Measurements from ENCODE around the gene FCGR2B. TPM values are rescaled to one million over a fixed set of nuclear protein-coding genes. Genes with fewer than 3 reads are reported as not detected.
A peak's percentile ranks its signal among the peaks of the same experiment; 100 is the strongest.
"Not testable (repeated sequence)": the region's sequence is repeated elsewhere in the genome, so short reads cannot be mapped to it uniquely, and the experiment has no call there.

FCGR2B gene
- total and polyA plus RNA-seq, 4 experiments from 2014 or later, result 0.49 to 2.1 (median 0.94) TPM

DNA sequence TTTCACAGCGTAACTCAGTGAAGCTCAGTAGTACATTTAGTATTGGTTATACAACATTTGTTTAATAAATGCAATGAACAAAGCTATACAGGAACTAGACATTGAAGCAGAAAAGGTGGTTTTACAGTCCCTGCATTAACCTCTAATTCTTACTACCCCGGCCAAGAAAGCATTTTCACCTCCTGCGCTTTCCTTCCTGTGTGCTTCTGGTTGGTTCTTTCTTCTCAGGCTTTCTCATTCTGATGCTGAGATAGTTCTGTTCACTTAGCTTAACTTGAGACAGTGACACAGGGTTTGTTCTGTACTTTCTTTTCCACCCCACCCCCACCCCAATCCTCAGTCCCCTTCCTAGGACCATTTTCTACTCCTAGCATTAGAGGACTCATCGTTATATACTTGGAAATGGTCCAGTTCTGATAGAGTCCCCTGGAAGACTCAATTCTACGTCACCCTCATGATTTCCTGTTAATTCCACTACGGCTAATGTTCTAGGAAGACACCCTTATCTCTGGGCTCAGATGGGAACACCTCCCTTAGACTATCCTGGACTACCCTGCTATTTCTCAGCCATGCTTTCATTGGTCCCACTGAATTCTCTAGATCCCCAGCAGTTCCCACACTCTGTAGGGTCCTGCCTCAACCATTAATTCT is 39.4 kb upstream of the FCGR2B start:
- Mint-ChIP-seq H3K9me3 (peaks cover 0 to 11% (median 0%) of the 10 kb centered on the region in 8 donors), H3K27ac (peak overlapping the region; percentile 73 to 98 (median 81)), H3K4me3 (peak overlapping the region; percentile 52 to 82 (median 62)), H3K4me1 (peaks cover 31 to 56% (median 42%) of the 10 kb centered on the region in 4 donors)
- H3K36me3 ChIP-seq (ENCODE audit: insufficient read depth, low read length); H3K4me3 ChIP-seq (ENCODE audit: low read length in 2 of 2); H3K27me3 ChIP-seq (ENCODE audit: insufficient read depth, low read length); H3K9me3 ChIP-seq (ENCODE audit: control insufficient read depth in 1 of 2, low read length in 2 of 2); intact Hi-C loops (cut with micrococcal nuclease); H3K27me3 Mint-ChIP-seq; CTCF ChIA-PET (ENCODE audit: partially characterized antibody); H3K36me3 Mint-ChIP-seq: not testable (repeated sequence)
- DNase-seq, result peak in 4 of 5 donors; percentile 21 to 37 (median 28)
- Histone ChIP-seq H3K27ac (ENCODE audit: low read depth, low read length) (peak overlapping the region; percentile 31), H3K4me1 (ENCODE audit: insufficient read depth, low read length) (peaks cover 42% of the 10 kb centered on the region)
- POLR2A ChIA-PET (ENCODE audit: partially characterized antibody), result interaction anchor here (0.9 to 1.7 kb wide), 4 partner anchors 11 to 126 kb away, joined by 4 to 10 read pairs (median 5); partner anchors contain the start of gene DUSP12

- H3K9me3 ChIP-seq (ENCODE audit: control insufficient read depth in 1 of 2, low read length in 2 of 2); H3K4me3 ChIP-seq (ENCODE audit: low read length in 2 of 2); POLR2A ChIA-PET (ENCODE audit: partially characterized antibody); H3K27me3 Mint-ChIP-seq; H3K36me3 ChIP-seq (ENCODE audit: insufficient read depth, low read length); intact Hi-C loops (cut with micrococcal nuclease); H3K36me3 Mint-ChIP-seq; CTCF ChIA-PET (ENCODE audit: partially characterized antibody); H3K27me3 ChIP-seq (ENCODE audit: insufficient read depth, low read length); DNase-seq; H3K27ac ChIP-seq (ENCODE audit: low read depth, low read length): not testable (repeated sequence)
- H3K4me3 Mint-ChIP-seq, result peak overlapping the region in 1 of 8 donors; percentile 51
- peak overlapping the region in 3 of 7 donors; percentile 21 to 80 (median 51) for H3K27ac Mint-ChIP-seq
- peaks cover 0 to 11% (median 0%) of the 10 kb centered on the region in 8 donors for H3K9me3 Mint-ChIP-seq
- peaks cover 31 to 56% (median 42%) of the 10 kb centered on the region in 4 donors for H3K4me1 Mint-ChIP-seq
- peaks cover 42% of the 10 kb centered on the region for H3K4me1 ChIP-seq (ENCODE audit: insufficient read depth, low read length)
Measured at GRCh38 chr1:161624605-161625004, 38.3 kb upstream of the FCGR2B start.

- H3K36me3 ChIP-seq (ENCODE audit: insufficient read depth, low read length); H3K27me3 ChIP-seq (ENCODE audit: insufficient read depth, low read length); H3K9me3 Mint-ChIP-seq; DNase-seq; H3K36me3 Mint-ChIP-seq; POLR2A ChIA-PET (ENCODE audit: partially characterized antibody); H3K27me3 Mint-ChIP-seq; intact Hi-C loops (cut with micrococcal nuclease); H3K9me3 ChIP-seq (ENCODE audit: control insufficient read depth in 1 of 2, low read length in 2 of 2); H3K4me3 ChIP-seq (ENCODE audit: low read length in 2 of 2); H3K27ac ChIP-seq (ENCODE audit: low read depth, low read length); CTCF ChIA-PET (ENCODE audit: partially characterized antibody): not testable (repeated sequence)
- Mint-ChIP-seq H3K4me1 (peaks cover 22 to 42% (median 33%) of the 10 kb centered on the region in 4 donors), H3K27ac (peak overlapping the region; percentile 12 to 87 (median 63)), H3K4me3 (peak overlapping the region in 6 of 8 donors; percentile 13 to 61 (median 32))
- peaks cover 36% of the 10 kb centered on the region for H3K4me1 ChIP-seq (ENCODE audit: insufficient read depth, low read length)
Measured at GRCh38 chr1:161626445-161627146, 36.3 kb upstream of the FCGR2B start.

DNA sequence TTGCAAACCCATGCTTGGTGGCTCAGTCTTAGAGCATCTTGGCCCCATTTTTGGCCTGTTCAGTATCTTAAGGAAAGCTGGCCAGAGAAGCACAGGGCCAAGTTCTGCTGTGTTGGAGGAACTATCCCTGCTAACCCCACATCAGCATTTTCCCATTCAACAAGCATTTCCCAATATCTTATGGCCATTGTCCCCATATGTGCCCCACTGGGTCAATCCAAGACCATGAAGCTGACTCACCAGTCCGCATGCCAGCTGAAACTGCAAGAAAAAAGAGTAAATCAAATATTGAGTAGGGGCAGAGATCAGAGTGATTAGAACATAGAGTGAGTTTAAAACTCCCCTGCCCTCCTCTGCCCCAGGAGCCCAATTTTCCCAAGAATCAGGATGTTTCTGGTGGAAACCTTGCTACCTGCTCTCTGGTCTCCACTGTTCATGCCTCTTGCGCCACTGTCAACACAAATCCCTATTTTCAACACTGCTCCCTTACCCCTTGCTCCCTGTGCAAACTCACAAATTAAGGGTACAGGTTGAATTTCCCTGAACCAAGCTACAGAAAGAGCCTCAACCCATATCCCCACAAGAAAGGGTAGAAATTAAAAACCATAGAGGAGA is 32.7 kb upstream of the FCGR2B start:
- Mint-ChIP-seq H3K27ac (peak overlapping the region in 1 of 7 donors; percentile 46), H3K4me1 (peaks cover 4 to 14% (median 8%) of the 10 kb centered on the region in 4 donors)
- H3K27me3 Mint-ChIP-seq; H3K9me3 Mint-ChIP-seq; intact Hi-C loops (cut with micrococcal nuclease); H3K4me1 ChIP-seq (ENCODE audit: insufficient read depth, low read length); H3K27me3 ChIP-seq (ENCODE audit: insufficient read depth, low read length); CTCF ChIA-PET (ENCODE audit: partially characterized antibody); H3K36me3 Mint-ChIP-seq; H3K27ac ChIP-seq (ENCODE audit: low read depth, low read length); H3K4me3 Mint-ChIP-seq; POLR2A ChIA-PET (ENCODE audit: partially characterized antibody); H3K4me3 ChIP-seq (ENCODE audit: low read length in 2 of 2); H3K36me3 ChIP-seq (ENCODE audit: insufficient read depth, low read length); DNase-seq; H3K9me3 ChIP-seq (ENCODE audit: control insufficient read depth in 1 of 2, low read length in 2 of 2): not testable (repeated sequence)

- Histone ChIP-seq H3K27ac (ENCODE audit: low read depth, low read length) (no peak within 1 kb of the TSS), H3K9me3 (ENCODE audit: control insufficient read depth in 1 of 2, low read length in 2 of 2) (no peaks in the 10 kb centered on the region), H3K27me3 (ENCODE audit: insufficient read depth, low read length) (no peaks in the 10 kb centered on the region), H3K4me3 (ENCODE audit: low read length in 2 of 2) (no peak within 1 kb of the TSS), H3K36me3 (ENCODE audit: insufficient read depth, low read length) (no peaks in the 10 kb centered on the region), H3K4me1 (ENCODE audit: insufficient read depth, low read length) (peaks cover 7% of the 10 kb centered on the region)
- POLR2A ChIA-PET (ENCODE audit: partially characterized antibody), result no interaction called here
- Mint-ChIP-seq H3K9me3 (no peaks in the 10 kb centered on the region), H3K4me1 (peaks cover 4 to 16% (median 8%) of the 10 kb centered on the region in 4 donors), H3K27me3 (no peaks in the 10 kb centered on the region), H3K36me3 (no peaks in the 10 kb centered on the region), H3K27ac (peak within 1 kb of the TSS in 1 of 7 donors; percentile 46), H3K4me3 (no peak within 1 kb of the TSS)
- CTCF ChIA-PET (ENCODE audit: partially characterized antibody), result no interaction called here
- DNase-seq, result no peak
- intact Hi-C loops (cut with micrococcal nuclease), result no loop called here
Measured at GRCh38 chr1:161631076-161631475, 31.9 kb upstream of the FCGR2B start, which contains the start of gene FCGR3B. TSS of gene FCGR3B (minus strand) at chr1:161631176. CDS start at chr1:161631094, 82 bp downstream.

- H3K9me3 Mint-ChIP-seq; CTCF ChIA-PET (ENCODE audit: partially characterized antibody); H3K4me1 ChIP-seq (ENCODE audit: insufficient read depth, low read length); H3K27me3 ChIP-seq (ENCODE audit: insufficient read depth, low read length); H3K27ac Mint-ChIP-seq; intact Hi-C loops (cut with micrococcal nuclease); H3K27ac ChIP-seq (ENCODE audit: low read depth, low read length); H3K36me3 ChIP-seq (ENCODE audit: insufficient read depth, low read length); H3K4me3 Mint-ChIP-seq; H3K36me3 Mint-ChIP-seq; POLR2A ChIA-PET (ENCODE audit: partially characterized antibody); H3K27me3 Mint-ChIP-seq; H3K9me3 ChIP-seq (ENCODE audit: control insufficient read depth in 1 of 2, low read length in 2 of 2); H3K4me3 ChIP-seq (ENCODE audit: low read length in 2 of 2); DNase-seq: not testable (repeated sequence)
- peaks cover 4 to 19% (median 10%) of the 10 kb centered on the region in 4 donors for H3K4me1 Mint-ChIP-seq
Measured at GRCh38 chr1:161634993-161635392, 27.9 kb upstream of the FCGR2B start.

GRCh38 chr1:161636189-161636782 is 26.7 kb upstream of the FCGR2B start:
- H3K4me3 ChIP-seq (ENCODE audit: low read length in 2 of 2); H3K27ac ChIP-seq (ENCODE audit: low read depth, low read length); H3K36me3 Mint-ChIP-seq; H3K9me3 ChIP-seq (ENCODE audit: control insufficient read depth in 1 of 2, low read length in 2 of 2); H3K27me3 ChIP-seq (ENCODE audit: insufficient read depth, low read length); H3K4me1 ChIP-seq (ENCODE audit: insufficient read depth, low read length); H3K9me3 Mint-ChIP-seq; H3K36me3 ChIP-seq (ENCODE audit: insufficient read depth, low read length); H3K27me3 Mint-ChIP-seq; intact Hi-C loops (cut with micrococcal nuclease); CTCF ChIA-PET (ENCODE audit: partially characterized antibody); POLR2A ChIA-PET (ENCODE audit: partially characterized antibody): not testable (repeated sequence)
- peak overlapping the region in 6 of 8 donors; percentile 5 to 70 (median 60) for H3K4me3 Mint-ChIP-seq
- H3K27ac Mint-ChIP-seq, result peak overlapping the region in 6 of 7 donors; percentile 13 to 88 (median 68)
- peaks cover 4 to 19% (median 10%) of the 10 kb centered on the region in 4 donors for H3K4me1 Mint-ChIP-seq
- peak in 1 of 5 donors; percentile 8 for DNase-seq
